VCaP (cell line): ENCODE results near the gene BTBD9.

ENCODE experiments used
- H3K27ac ChIP-seq: fragments of 450-650 bp; 2 replicates; pipeline ENCODE4 v1.5.1; 2017
- CTCF ChIP-seq: fragments of 450-650 bp; conservative IDR thresholded peaks from 2 replicates; pipeline ENCODE4 v1.5.1; 2017; ENCODE audit warnings: mild to moderate bottlenecking, moderate library complexity

Gene BTBD9

GRCh38 chr6:38681850-38682249, 42.1 kb upstream of the BTBD9 start:
- H3K27ac ChIP-seq, result no peak overlapping the region
- TF ChIP-seq CTCF, result no peak

- no peak for TF ChIP-seq CTCF
These were observed 39.9 kb upstream of the BTBD9 start for GRCh38 chr6:38679668-38680067.

GRCh38 chr6:38678178-38678760, 38.5 kb upstream of the BTBD9 start:
- no peak overlapping the region for H3K27ac ChIP-seq
- no peak for TF ChIP-seq CTCF

More at GRCh38 chr6:38679668-38680067, 39.9 kb upstream of the BTBD9 start:
- H3K27ac ChIP-seq, result no peak overlapping the region

- H3K27ac ChIP-seq, result no peak overlapping the region
- TF ChIP-seq CTCF, result no peak
These were observed 37.3 kb upstream of the BTBD9 start for GRCh38 chr6:38676974-38677544.

GRCh38 chr6:38676236-38676973, 36.7 kb upstream of the BTBD9 start:
- no peak overlapping the region for H3K27ac ChIP-seq
- TF ChIP-seq CTCF, result no peak

- H3K27ac ChIP-seq, result no peak overlapping the region
These were observed 33.9 kb upstream of the BTBD9 start for GRCh38 chr6:38673397-38674165.

More at GRCh38 chr6:38673397-38674165, 33.9 kb upstream of the BTBD9 start:
- TF ChIP-seq CTCF, result no peak
